Tibial nerve (tissue), 4 donors: Measurements from ENCODE around the gene MIOS.

Experiments used
- CTCF ChIP-seq, 5 experiments: fragments of 200-600 bp in 3 of 5; fragments of 450-650 bp in 2 of 5; sonication (generic) in 3 of 5; IDR thresholded peaks; one replicate each; pipeline ENCODE4 v1.5.1; 2016 to 2019; ENCODE audit warnings: antibody characterized with exemption in 5 of 5, mild to moderate bottlenecking in 3 of 5, moderate library complexity in 2 of 5
- EP300 ChIP-seq, 2 donors: sonication (generic); formaldehyde crosslinking; IDR thresholded peaks; one replicate each; pipeline ENCODE4 v1.6.1; 2017; ENCODE audit warnings: antibody characterized with exemption in 2 of 2, mild to moderate bottlenecking in 1 of 2
- POLR2A ChIP-seq, 2 donors: fragments of 450-650 bp; IDR thresholded peaks; one replicate each; pipeline ENCODE4 v1.6.1; 2017; ENCODE audit warnings: antibody characterized with exemption in 2 of 2, mild to moderate bottlenecking in 2 of 2, moderate library complexity in 2 of 2

DNA sequence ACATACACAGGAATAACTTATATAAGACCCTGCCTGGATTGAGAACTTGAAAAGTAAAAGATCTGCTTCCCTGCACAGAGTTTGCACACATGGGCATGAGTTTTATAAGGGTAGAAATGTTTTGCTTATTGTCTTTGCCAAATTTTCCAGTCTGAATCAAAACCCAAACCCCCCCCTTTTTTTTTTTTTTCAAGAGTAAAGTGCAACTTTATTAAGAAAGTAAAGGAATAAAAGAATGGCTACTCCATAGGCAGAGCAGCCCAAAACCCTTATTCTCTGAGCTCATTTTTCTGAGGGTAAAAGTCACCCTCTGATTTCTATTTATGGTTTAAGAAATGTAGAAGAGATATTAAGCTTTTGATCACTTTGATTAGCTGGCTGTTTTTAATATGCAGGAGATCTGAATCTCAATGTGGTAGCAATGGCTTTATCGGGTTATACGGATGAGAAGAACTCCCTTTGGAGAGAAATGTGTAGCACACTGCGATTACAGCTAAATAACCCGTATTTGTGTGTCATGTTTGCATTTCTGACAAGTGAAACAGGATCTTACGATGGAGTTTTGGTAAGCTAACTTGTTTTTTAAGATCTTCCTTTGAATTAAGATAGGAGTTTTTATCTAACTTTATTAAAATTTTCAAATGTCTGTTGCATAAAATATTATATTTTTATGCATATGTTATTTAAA is 18.7 kb downstream of the MIOS start:
- TF ChIP-seq POLR2A (IDR thresholded peaks at IDR 0.05): no peak
- TF ChIP-seq CTCF (IDR thresholded peaks at IDR 0.05): no peak
- TF ChIP-seq EP300 (IDR thresholded peaks at IDR 0.05): no peak
